Fibroblast of the aortic adventitia (primary cell): ENCODE measurements around the gene PRICKLE2. TPM values are rescaled to one million over a fixed set of nuclear protein-coding genes. Genes with fewer than 3 reads are reported as not detected.

Experiments used
- DNase-seq: peaks from one replicate; pipeline ENCODE4 v3.0.0-alpha.2; 2010; ENCODE audit warnings: low read depth
- H3K4me3 ChIP-seq: 2 replicates; pipeline ENCODE4 v1.5.1; 2011; ENCODE audit warnings: low read depth, mild to moderate bottlenecking, control low read depth, low read length, moderate library complexity
- CTCF ChIP-seq: IDR thresholded peaks from 2 replicates; pipeline ENCODE4 v1.5.1; 2011; ENCODE audit warnings: mild to moderate bottlenecking, low read length, control low read depth, inconsistent platforms; ENCODE audit not compliant: insufficient read depth
- total RNA-seq: library from RNA; depleted of rRNA; stranded (reverse); fragments of >200 nt; gene quantifications from 2 replicates; pipeline ENCODE4 v1.2.3, GENCODE V29; 2012; ENCODE audit warnings: low replicate concordance

PRICKLE2 gene
- total RNA-seq, 1 donor: 22.0 TPM

- no peak for TF ChIP-seq CTCF
- DNase-seq: no peak
- H3K4me3 ChIP-seq: no peak overlapping the region
These were observed 79.8 kb downstream of the PRICKLE2 start for GRCh38 chr3:64145438-64145837.

DNA sequence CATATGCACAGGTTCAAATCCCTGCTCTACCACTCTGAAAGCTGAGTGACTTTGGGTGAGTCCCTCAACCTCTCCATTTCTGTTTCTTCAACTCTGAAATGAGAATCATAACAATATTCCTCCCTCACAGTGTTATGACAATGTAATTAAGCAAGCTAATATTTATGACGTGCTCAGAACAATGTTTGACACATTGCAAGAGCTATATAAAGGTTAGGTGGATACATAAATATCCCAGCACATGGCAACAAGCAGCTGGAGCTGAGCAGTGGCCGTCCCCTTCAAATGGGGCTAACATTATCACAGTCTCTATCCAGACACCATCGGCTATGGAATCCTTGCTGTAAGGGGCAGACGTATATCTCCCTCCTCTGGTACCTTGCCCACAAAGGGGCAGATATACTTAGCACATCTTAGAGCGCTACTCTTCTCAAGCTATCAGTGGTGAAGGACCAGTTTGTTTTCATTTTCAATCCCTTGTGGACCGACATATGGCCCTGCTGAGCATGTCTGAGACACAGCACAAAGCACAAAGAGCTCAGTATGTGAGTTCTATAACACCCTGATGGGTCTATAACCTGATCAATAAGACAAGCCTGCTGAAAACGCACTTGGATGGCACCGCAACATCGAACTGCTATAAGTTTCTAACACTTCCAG, 80.9 kb downstream of the PRICKLE2 start:
- H3K4me3 ChIP-seq: no peak overlapping the region
- TF ChIP-seq CTCF: no peak
- DNase-seq: no peak

DNA sequence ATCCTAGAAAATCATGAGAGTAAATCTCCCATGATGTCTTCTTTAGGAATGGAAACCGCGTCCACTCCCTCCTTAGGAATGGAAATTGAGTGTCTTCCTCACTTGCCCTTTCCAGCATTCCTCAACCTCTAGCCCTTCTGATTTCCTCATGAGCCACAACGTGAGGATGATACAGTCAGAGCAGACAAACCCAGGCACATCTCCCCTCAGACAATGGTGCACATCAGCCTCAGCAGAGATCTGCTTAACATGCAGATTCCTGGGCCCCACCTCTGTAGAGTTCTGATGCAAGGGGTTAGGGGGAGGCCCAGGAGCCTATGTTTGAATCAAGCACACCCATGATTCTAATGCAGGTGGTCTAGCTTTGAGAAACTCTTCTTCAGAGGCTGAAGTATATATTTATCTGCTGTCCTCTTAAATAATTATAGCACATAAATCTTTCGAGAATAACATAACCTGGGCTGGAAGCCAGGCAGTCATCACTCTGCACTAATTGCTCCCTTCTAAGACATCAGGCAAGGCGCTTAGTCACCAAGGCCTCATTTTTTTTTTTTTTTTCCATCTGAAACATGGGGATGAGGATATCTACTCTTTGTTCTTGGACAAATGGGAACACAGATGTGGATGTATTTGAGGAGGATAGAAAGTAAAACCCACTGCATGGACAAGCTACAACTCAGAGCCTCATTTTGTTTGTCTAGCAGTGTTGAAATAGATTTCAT, 81.7 kb downstream of the PRICKLE2 start:
- H3K4me3 ChIP-seq: no peak overlapping the region
- DNase-seq: peak; percentile 42
- no peak for TF ChIP-seq CTCF

- peak; percentile 22 for DNase-seq
- TF ChIP-seq CTCF: no peak
- no peak overlapping the region for H3K4me3 ChIP-seq
These were observed 83.8 kb downstream of the PRICKLE2 start for GRCh38 chr3:64141476-64141875.

GRCh38 chr3:64140651-64141050, 84.6 kb downstream of the PRICKLE2 start:
- DNase-seq: no peak
- TF ChIP-seq CTCF: no peak
- H3K4me3 ChIP-seq: no peak overlapping the region

GRCh38 chr3:64138656-64139375, 86.5 kb downstream of the PRICKLE2 start:
- TF ChIP-seq CTCF: no peak
- no peak overlapping the region for H3K4me3 ChIP-seq
- DNase-seq: no peak
